SHP77 (cell line): ENCODE measurements around the gene FRMD4A.
"Not testable (repeated sequence)": the region's sequence is repeated elsewhere in the genome, so short reads cannot be mapped to it uniquely, and the experiment has no call there.

ENCODE experiments used
- DNase-seq, 2 experiments: peaks; one replicate each; lab custom pipeline; 2025; lab: John Stamatoyannopoulos, UW

The FRMD4A gene

DNA sequence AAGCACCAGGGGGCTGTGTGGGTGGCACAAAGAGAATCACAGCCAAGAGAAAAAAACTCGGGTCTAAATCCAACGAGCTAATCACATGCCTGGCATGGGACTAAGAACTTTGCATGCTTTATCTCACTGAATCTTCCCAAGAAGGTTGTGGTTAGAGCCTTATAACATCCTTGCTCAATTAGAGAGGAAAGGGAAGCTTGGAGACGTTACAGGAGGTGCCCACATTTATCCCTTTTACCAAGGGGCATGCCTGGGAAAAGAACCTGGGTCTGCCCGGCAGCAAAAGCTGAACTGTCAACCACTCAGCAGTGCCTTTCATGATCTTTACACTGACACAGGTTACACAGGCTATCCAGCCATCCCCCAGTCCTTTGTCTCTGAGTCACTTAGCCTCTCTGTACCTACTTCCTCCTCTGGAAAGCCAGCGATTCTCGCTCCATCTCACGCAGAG is 553.8 kb downstream of the FRMD4A start:
- DNase-seq: no peak

DNA sequence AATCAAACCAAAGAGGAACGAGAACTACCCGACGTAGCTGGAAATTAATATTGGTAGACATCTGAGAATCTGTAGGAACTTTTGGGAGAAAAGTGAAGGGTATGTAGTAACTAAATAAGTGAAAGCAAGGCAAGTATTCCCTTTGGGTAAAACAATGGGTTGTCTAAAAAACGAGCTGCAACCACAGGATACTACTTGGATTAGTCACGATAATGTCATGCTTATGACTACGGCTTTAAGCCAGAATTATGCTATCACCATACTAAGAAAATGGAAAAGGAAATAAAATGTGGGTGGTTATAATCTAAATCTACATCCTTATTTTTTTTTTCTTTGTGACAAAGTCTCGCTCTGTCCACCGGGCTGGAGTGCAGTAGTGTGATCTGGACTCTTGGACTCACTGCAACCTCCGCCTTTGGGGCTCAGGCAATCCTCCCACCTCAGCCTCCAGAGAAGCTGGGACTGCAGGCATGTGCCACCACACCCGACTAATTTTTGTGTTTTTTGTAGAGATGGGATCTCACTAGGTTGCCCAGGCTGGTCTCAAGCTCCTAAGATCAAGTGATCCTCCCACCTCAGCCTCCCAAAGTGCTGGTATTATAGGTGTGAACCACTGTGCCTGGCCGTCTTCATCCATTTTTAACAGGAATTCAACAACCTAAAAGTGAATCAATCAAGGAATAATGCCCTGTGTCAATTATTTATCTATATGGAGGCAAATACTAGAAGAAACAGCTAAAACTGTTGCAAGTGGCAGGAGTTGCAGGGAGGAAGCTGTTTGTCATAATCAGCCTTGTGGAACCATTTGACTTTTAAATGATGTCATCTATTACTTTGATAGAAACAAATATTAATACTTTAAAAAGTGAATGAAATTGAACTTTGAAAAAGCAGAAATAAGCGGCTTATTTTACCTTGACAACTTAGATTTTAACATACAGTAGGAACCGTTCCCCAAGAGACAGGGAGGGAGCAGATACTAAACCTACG is 554.6 kb downstream of the FRMD4A start:
- DNase-seq: no peak

DNA sequence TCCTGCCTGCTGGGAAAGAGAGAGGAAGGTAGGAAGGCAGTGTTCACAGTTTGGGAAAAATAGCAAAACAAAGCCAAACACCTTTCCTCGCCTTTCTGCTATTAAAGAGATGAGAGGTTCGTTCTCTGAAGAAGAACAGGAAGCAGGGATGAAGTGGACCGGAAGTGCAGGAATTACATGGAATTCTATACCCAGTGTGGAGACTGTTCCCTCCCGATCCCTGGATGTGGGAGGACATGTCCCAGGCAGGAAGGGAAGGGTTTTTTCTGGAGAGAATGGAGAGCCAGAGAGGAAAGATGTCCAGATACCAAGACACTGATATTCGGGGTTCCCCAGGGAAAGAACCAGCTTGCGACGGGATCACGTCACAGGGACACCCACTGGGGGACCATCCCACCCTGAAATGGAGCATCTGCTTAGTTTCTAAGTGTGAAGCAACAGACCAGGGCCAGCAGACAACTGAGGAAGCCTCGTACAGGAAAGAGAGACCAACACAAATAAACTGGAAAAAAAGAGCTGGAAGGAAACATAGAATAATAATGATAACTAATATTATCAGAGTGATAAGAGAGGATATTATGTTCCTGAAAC is 556.3 kb downstream of the FRMD4A start:
- no peak for DNase-seq

DNA sequence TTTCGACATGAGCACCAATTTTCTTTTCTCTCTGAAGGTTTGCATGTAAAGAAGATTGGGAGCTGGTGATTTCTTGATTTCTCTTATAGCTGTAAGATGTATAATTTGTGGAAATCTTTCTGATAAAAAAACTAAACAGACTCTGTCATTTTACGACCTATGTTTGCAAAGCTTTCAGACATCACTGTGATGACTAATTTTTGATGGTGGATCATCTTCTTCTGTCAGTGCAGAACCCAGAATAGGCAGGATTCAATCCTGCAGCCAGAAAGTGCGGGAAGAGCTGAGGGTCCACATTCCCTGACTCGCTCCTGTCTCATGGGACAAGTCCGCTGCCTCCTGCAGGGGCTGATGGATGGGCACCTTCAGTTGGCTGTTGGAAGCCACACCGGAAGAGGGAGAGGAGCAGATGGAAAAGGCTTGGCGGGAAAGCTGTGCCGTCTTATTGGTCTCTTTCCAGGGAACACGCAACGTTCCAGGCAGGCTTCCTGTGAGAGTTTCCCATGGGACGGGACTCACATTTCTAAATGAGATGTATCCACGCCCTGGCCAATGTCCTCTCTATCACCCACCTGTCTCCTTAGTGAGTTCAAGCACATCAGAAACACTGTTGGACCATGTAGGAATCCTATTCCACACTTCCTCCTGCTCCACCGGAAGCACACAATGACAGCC is 557.1 kb downstream of the FRMD4A start:
- DNase-seq: no peak

DNA sequence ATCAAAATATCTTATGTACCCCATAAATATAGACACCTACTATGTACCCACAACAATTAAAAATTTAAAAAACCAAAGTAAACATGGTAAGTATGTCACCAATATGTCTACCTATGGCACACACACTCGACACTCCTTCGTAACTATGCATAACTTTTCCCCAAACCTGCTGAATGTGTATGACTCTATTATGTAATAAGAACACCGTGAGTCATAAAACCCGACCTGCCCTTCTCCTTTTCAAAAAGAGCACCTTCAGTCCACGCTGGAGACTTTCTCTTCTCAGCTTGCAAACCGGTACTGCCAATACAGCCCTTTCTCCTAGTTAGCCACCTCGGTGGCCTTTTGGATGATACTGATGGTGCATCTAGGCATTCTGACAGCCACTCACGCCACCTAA is 557.7 kb downstream of the FRMD4A start:
- no peak for DNase-seq

DNA sequence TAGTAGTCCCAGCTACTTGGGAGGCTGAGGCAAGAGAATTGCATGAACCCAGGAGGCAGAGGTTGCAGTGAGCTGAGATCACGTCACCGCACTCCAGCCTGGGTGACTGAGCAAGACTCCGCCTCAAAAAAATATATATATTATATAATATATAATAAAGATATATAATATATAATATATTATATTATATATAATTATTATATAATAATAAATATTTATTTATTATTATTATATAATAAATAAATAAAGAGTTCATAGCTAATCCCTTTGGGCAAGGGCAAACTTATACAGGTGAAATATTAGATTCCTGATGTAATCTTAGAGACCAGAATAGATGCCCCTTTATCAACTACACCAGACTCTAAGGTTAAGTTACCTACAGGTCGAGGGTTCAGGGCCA is 558.7 kb downstream of the FRMD4A start:
- no peak for DNase-seq

DNA sequence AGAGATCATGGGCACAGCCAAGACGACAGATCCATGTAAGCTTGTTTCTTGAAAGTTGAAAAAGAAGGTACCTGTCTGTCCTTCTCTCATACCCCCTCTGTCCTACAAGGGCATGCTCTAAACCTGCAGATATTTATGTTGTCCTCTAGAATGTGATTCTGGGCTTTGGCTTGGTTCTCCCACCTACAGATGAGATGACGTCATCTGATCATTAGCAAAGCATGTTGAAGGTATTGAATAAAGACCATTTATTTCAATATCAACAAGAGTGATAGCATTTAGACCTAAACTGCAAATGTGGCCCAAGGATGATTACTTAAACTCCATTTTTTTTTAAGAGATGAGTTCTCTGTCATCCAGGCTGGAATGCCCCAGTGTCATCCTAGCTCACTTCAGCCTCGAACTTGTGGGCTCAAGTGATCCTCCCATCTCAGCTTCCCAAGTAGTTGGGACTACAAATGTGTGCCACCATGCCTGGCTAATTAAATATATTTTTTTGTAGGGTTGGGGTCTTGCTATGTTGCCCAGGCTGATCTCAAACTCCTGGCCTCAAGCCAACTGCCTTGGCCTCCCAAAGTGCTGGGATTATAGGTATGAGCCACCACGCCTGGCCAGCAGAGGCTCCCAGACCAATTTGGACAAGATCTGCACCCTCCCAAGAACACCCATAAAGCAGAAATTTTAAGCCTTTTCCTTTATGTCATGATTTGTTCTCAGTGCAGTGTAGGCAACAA is 559.8 kb downstream of the FRMD4A start:
- no peak for DNase-seq

DNA sequence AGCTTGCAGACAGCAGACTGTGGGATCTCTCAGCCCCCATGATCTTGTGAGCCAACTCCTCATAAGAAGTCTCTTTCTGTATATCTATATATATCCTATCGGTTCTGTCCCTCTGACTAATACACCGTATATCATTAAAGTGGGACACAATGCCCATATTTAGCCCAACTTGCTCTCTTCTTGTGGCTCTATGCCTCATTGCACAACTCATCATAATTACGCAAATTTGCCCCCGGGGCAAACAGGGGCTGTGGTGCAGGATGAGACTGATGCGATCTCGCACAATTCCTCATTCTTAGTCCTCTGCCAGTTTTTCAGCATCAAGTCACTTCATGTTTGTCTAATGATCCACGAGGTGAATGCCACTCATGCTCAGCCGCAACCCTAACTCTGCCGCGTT is 560.8 kb downstream of the FRMD4A start:
- no peak for DNase-seq

DNA sequence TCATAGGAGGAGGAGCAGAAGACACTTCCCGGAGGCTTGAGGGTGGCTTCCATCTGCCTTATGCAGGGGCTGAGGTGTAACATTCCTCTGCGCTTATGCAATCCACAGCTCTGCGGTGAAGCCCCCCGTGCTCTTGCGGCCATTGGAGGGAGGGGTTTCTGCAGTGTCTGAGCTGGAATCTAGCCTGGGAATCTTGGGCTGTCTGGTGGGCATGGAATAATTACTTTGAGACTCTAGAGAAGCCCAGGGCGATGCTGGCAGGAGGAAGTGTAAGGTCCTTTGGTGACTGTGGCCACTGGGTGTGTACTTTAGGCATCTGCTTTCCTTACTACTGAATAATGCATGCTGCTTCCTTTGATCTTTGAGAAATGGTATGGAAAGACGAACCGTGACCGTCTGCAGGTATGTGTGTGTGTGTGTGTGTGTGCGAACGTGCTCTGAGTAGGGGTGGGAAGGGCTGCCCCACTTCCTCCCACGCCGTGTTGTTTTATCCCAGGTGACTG is 563.0 kb downstream of the FRMD4A start:
- no peak for DNase-seq

DNA sequence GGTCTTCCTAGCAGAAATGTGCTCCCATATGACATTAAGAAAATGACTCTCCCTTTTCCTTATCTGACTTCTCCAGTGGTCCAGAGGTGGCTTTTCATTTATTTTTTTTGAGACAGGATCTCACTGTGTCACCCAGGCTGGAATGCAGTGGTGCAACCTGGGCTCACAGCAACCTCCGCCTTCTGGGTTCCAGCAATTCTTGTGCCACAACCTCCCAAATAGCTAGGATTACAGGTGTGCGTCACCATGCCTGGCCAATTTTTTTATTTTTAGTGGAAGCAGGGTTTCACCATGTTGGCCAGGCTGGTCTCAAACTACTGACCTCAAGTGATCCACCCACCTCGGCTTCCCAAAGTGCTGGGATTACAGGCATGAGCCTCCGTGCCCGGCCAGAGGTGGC is 563.6 kb downstream of the FRMD4A start:
- DNase-seq: not testable (repeated sequence)

DNA sequence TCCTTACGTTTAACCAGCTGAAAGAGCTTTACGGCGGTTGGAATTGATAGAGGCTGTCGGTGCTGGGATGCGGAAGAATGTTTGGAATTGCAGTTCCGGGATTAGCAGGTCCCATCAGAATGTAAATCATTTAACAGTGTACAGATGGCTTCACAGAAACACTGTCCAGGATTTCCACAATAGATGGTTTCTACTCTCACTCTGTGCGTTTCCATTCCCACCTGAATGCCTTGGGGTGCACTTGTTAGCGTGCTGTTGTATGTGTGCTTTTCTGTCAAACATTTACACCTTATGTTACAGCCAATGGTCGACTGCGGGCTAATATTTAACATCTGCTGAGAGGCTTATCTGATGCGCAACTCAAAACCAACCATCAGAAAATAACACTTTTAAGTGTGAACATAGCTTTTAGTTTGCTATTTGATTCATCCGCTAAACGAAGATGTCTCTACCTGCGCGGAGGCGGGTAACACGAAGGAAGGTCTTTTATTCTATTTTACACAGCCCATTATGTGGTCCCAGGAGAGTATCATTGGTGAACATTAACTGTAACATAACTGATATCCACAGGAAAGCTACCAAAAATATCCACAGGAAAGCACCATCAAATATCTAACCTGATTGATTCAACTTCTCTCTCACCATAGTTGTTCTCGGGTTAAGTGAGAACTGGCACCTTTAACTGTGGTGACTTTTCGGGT is 564.9 kb downstream of the FRMD4A start:
- no peak for DNase-seq

DNA sequence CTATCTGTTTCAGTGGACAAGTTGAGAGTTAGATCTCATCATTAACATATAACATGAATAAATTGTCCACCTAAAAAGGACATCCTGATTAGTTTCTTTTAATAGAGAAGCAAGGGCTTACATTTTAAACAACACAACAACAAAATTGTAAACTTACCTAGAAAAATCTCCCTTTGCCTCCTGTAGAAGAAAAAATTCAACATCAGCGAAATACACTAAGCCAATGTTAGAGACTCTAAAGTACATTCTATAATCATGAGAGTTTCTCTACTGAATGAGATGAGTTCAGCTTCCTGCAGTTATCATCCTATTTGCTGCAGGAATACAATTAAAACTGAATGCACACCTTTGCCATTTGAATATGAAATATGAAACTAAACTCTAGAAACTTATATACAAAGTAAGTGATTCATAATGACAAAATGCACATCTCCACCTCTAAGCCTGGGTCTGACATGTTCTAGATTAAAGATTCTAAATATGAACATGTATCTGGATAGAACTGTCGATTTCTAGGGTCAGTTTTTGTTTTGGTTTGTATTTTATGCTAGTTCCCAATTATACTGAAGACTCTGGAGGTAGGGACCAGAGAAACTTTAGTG is 569.1 kb downstream of the FRMD4A start:
- DNase-seq: no peak

DNA sequence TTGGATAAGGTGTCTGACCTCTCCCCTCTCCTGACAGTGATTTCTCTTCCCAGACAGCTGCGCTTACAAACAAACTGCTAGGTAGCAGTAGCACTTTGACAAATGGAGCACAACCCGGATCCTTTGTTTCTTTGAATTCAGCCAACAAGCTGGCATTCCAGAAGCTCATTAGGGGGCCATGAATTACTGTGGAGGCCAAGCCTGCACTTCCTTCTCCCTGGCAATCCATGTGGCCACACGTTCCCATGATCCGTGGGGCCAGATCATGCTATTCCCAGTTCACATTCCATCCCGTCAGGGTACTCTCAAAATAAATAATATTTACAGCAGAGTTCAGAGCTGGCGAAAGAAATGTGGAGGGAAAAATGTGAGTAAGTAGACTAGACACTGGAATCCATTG is 571.6 kb downstream of the FRMD4A start:
- DNase-seq: no peak

DNA sequence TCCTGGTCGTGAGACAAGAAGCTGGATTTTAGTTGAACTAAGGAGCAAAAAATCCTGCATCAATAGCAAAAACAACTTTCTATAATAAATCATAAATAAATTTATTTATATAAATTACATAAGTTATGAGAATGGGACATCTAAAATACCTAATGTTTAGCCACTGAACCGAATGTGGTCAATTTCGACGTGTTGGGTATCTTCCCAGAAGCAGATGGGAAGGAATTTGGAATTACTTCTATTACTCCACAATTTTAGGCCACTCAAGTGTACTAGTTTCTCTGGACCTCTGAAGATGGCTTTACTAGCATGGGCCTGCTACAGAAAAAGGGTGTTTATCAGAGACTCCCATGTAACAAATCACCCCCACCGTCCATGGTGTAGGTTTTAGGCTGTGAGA is 572.0 kb downstream of the FRMD4A start:
- DNase-seq: no peak

DNA sequence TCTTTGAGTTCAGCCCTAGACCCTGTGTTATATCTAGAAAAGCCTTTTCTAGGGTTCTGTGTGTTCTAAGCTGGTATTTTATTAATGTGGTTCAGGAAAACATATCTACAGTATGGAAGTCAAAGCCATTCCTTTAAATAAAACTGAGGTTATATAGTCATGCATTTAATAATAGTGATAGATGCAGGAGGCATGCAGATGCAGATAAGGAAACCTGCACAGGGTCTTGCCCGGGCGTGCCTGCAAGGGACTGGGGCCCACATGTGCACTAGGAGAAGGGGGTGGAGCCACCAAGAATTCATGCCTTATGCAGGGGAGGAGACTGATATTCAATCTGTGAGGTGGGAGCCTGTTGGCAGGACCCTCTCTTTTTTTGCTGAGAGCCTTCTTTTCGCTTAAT is 572.4 kb downstream of the FRMD4A start:
- no peak for DNase-seq

DNA sequence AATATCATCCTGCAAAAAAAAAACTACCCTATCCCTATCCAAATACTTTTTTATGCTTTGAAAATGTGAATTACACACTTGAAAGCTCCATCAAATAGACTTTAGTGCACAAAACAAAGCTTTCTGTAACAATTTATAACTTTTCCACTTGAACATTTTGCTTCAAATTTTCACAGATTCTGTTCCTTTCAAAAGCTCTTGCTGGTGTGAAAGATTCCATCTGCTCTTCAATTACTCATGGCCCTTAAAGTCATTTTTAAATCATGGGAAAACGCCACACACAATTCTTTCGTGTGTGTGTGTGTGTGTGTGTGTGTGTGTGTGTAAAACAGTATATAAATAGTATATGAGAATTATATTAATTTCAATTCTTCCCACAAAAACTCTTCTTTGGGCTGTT is 576.4 kb downstream of the FRMD4A start:
- DNase-seq: no peak

DNA sequence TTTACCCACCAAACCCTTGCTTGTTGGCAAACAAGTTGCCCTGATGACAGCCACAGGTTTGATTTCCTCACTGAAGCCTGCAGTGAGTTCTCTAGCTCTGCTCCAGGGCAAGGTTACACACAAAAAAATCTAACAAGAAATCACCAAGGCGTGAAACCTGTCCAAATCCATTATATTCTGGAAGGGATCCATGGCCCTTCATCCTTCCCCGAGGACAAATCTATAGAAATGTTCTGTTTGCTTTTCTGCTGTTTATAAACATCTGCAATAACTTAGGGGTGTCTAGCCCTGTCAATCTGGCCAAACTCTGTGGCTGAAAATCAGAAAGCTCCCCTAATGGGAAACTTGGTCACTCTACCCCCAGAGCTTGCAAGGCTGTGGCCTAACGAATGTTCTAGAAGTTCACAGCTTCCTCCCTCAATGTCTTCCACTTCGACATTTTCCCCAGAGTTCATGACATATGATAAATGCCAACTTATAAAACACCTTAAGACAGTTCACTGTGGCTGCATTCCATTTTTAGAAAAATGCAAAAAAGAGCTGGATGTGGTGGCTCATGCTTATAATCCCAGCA is 579.4 kb downstream of the FRMD4A start:
- no peak for DNase-seq

DNA sequence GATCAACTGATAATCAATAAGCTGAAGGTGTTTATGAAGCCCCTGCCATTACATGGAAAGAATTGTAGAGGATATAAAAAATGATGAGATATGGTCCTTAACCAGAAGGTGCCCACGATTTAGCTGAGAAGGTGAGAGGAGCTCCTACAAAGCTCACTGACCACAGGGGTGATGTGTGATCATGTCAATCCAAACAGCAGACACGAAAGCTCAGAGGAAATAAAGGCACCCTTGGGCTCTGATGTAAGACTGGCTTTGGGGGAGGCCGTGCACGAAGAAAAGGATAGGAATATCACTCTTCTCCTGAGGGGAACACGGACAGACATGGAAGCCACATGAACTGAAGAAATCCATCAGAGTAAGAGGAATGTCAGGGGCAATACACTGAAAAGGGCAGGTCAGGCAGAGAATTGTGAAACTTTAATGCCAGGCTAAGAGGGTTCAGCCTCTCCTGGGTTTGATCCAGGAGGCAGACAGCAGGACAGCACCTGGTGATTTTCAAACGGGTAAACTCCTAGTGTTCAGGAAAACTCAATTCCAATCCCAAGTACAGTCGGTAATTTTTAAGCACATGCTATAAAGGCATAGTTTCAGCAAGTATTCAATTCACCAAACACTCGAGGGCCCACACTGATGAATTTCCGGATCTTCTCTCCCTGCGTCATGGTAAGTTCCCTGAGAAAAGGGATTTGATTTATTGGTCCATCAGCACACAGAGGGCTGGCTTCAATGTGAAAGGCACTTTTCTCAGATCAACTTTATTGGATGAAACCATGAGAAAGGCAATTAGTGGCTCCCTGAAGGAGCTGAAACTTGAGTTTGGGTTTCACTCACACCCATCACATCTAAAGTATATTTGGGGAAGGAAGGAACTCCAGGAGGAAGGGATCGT is 580.2 kb downstream of the FRMD4A start:
- DNase-seq: no peak

DNA sequence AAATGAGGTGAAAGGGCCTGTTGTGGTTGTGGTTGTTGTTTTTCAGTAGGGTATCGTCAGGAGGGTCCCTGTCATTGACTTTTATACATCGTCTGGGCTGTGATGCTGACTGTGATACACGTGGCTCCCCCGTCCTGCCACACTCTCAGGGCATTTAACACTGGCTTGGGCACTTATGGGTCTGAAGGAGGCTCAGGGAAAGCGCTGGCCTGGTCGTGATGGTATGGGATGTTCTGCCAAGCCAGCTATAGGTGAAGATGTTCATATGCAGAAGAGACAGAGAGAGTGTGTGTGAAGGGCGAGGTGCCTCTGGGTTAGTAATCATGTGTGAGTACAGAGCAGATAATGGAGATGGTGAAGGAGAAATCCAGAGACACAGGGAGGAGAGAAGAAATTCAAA is 585.5 kb downstream of the FRMD4A start:
- no peak for DNase-seq

DNA sequence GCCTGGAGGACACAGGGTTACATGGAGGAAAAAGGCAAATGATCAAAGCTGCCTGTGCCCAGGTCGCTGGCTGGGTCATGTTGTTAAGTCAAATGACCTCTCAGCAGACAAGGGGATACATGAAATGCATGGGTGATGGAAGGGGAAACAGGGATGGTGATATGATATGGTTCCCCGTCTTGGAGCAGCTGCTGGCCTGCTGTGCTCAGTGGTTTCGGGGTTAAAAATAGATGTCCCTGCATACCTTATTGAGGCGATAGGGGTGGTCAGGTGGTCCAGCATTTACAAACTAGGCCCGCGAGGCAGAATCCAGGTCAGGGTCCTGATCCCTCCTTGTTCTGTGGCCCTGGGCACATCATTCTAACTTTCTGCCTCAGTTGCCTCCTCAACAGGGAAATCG is 586.8 kb downstream of the FRMD4A start:
- DNase-seq: no peak
